Measurements from ENCODE around the gene ZBTB16. TPM values are rescaled to one million over a fixed set of nuclear protein-coding genes. Genes with fewer than 3 reads are reported as not detected.

ZBTB16 gene
- polyA plus RNA-seq, 1 donor from 2014 or later = 9.7 TPM

DNA sequence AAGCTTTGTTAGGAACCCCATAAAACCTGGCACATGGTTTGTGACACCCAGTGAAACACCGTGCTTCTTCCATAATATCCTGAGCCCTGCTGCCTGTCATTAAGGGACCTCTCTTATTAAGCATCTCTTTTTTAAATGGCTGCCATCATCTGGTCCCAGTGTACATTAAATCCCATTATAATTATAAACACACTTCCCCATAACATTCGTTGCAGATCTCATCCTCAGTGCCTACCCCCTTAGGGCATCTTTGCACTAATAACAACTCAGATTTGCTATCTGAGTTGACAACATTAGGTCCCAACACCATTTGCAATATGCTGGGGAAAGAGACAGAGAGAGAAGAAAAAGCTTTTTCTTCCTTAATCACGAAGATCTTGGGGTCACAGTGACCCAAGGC, 4.7 kb upstream of the ZBTB16 start:
- peaks cover 30% of the 10 kb centered on the region for H3K27me3 Mint-ChIP-seq
- no peaks in the 10 kb centered on the region for H3K36me3 Mint-ChIP-seq
- H3K27ac Mint-ChIP-seq = no peak overlapping the region
- H3K4me1 Mint-ChIP-seq = peaks cover 0 to 5% (median 1%) of the 10 kb centered on the region in 3 donors
- H3K9me3 Mint-ChIP-seq = no peaks in the 10 kb centered on the region
- H3K4me3 Mint-ChIP-seq = no peak overlapping the region

DNA sequence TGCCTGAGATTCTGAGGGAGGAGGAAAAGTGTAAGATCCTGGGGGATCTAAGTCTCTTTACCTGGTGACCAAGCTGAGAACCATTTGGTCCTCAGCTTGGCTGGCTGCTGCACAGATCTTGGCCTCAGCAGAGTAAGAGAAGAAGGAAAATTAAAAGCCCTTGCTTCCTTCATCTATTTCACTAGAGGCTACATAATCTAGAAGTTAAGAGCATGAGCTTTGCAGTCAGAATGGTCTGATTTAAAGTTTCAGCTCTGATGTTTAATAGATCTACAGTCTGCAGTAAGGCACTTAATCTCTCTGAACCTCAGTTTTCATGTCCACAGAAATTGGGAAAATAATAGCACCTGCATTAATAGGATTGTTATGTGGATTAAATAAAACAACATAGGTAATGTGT, 3.1 kb upstream of the ZBTB16 start:
- Mint-ChIP-seq H3K4me3 (peak overlapping the region in 1 of 4 donors; percentile 2), H3K4me1 (peaks cover 0 to 5% (median 5%) of the 10 kb centered on the region in 3 donors), H3K9me3 (no peaks in the 10 kb centered on the region), H3K36me3 (no peaks in the 10 kb centered on the region), H3K27ac (no peak overlapping the region), H3K27me3 (peaks cover 35% of the 10 kb centered on the region)

DNA sequence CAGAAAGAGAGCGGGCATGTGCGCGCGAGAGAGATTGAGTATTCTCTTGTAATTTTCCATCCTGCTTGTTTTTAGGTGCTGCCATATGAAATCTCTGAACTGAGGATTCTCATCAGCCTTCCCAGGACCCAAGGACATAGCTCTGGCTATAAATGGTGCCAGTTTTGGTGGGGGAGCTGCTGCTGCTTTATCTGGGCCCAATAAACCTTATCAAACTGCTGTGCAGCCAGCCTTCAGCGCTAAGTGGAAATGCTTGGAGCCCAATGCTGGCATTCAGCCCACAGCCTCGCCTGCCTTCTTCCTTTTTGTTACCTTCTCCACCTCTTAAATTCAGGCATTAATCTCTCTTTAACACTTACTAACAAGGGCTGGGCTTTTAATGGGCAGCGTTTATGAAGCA, 2.4 kb upstream of the ZBTB16 start:
- peak overlapping the region in 1 of 4 donors; percentile 30 for H3K4me3 Mint-ChIP-seq
- H3K9me3 Mint-ChIP-seq = no peaks in the 10 kb centered on the region
- H3K4me1 Mint-ChIP-seq = peaks cover 0 to 8% (median 5%) of the 10 kb centered on the region in 3 donors
- H3K27ac Mint-ChIP-seq = no peak overlapping the region
- no peaks in the 10 kb centered on the region for H3K36me3 Mint-ChIP-seq
- peaks cover 41% of the 10 kb centered on the region for H3K27me3 Mint-ChIP-seq

DNA sequence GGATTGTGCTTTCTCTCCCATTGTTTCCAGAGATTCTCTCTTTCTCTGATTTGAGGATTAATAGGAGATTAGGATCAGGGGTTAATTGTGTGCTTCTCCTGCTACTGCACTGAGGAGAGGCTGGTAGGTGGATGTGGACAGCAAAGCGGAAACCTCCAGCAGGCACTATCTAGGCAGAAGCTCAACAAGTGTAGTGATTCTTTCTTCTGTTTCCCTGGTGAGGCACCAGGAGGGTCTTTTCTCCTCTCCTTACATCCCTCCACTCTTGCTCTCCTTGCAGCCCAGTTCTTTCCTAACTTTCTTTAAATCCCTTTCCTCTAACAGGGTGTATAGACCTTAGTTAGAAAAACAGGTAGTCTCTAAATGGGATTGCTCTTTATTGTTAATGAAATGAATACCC, 1.9 kb upstream of the ZBTB16 start:
- H3K4me3 Mint-ChIP-seq = peak overlapping the region in 2 of 4 donors; percentile 30 to 61
- H3K36me3 Mint-ChIP-seq = no peaks in the 10 kb centered on the region
- H3K27me3 Mint-ChIP-seq = peaks cover 42% of the 10 kb centered on the region
- no peak overlapping the region for H3K27ac Mint-ChIP-seq
- H3K4me1 Mint-ChIP-seq = peaks cover 0 to 8% (median 5%) of the 10 kb centered on the region in 3 donors
- no peaks in the 10 kb centered on the region for H3K9me3 Mint-ChIP-seq

DNA sequence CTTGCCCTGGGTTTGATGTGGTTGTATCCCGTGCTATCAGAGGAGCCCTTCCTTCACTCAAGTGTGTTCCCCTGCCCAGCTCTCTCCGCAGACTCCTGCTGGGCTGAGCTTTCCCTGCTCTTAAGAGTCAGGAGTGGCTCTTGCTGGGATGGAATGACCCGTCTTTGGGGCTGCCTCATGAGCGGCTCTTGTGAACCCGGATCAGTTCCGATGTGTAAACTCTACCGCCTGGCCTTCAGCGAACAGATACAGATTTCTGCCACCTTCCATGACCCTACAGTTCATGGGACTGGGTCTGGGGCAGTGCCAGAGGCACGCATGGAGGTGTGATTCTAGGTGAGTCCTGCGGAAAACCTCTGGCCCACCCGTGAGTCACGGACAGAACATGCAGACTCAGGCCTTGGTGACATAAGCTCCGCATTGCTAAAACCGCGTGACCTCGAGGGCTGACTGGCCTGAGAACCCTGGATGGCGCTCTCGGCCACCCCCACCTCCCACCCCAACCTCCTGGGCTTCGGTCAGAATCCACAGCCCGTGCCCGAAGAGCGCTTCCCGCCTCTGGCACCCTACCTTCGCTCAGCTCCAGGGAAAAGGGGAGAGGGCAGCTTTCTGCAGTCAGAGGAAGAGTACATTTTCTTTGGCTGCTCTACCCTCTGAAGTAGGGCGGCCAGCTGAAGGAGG, 1.3 kb upstream of the ZBTB16 start:
- Mint-ChIP-seq H3K9me3 (no peaks in the 10 kb centered on the region), H3K27ac (no peak overlapping the region), H3K36me3 (no peaks in the 10 kb centered on the region), H3K27me3 (peaks cover 42% of the 10 kb centered on the region), H3K4me1 (peaks cover 0 to 8% (median 5%) of the 10 kb centered on the region in 3 donors), H3K4me3 (peak overlapping the region; percentile 17 to 92 (median 46))

DNA sequence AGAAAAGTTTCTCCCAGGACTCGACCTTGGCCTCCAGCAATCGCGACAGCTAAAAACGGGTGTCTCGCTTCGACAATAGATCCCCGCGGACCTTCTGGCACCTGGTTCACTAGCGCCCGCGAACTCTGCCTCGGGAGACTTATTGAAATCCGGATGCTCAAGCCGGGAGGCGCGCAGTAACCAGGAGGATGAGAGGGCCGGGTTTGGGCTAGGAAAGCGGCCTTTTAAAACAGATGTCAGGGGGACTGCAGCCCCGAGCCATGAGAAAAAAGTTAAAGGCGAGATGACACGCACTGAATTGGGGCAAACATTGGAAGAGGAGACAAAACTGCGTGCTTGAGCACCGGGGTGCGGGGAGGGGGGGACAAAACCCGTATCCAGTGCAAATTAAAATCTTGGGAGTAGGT, 637 bp upstream of the ZBTB16 start:
- Mint-ChIP-seq H3K27ac (no peak overlapping the region), H3K27me3 (peaks cover 42% of the 10 kb centered on the region), H3K4me3 (peak overlapping the region; percentile 62 to 92 (median 68)), H3K9me3 (no peaks in the 10 kb centered on the region), H3K4me1 (peaks cover 0 to 8% (median 5%) of the 10 kb centered on the region in 3 donors), H3K36me3 (no peaks in the 10 kb centered on the region)

DNA sequence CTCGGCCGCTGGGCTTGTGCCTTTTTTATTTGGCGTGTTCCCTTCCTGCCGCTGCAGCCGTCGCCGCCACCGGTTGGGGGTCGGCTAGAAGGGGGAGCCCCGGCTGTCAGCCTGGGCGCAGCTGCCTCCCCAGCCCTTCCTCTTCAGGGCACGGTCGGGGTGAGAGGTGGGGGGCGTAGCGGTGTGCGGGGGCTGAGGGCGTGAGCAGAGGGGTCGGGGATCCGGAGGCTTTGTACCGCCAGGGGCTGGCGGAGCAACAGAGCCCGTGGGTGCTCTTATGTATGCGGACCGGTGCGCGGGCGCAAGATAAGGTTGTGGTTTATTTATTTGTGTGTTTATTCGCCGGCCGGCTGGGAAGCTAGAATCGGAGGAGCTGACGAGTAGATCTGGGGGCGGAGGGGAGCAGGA, 477 bp downstream of the ZBTB16 start:
- no peaks in the 10 kb centered on the region for H3K36me3 Mint-ChIP-seq
- H3K27me3 Mint-ChIP-seq = peaks cover 42% of the 10 kb centered on the region
- peak overlapping the region; percentile 88 to 94 (median 92) for H3K4me3 Mint-ChIP-seq
- no peak overlapping the region for H3K27ac Mint-ChIP-seq
- H3K4me1 Mint-ChIP-seq = peaks cover 0 to 8% (median 5%) of the 10 kb centered on the region in 3 donors
- H3K9me3 Mint-ChIP-seq = no peaks in the 10 kb centered on the region

DNA sequence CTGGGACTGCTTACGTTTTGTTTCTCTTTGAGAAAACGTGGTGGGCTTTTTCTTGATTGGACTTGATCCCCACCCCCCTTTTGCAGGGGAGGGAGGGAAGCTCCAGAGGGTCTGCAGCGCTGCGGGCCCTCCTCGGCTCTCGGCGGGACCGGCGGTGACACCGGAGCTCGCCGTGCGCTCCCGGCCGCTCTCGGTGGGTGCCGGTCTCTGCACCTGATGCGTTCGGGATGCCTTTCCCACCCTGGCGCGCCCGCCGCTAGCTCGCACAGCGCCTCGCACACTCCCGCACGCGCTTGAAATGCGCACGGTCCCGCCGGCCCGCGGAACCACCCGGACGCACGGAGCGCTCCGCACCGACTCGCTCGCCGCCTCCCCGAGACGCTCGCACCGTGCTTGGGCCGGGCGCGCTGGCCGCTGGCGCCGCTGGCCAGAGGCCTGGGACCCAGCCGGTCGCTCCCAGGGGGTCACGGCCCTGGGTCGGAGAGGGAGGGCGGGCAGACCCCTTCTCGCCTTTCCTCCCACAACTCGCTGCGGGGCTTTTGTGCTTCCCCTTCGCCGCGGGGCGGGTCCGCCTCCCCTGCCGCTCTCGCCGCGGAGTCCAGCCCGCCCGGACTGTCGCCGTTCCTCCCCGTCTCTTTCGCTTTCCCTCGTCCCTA, 1.0 kb downstream of the ZBTB16 start:
- H3K4me1 Mint-ChIP-seq = peaks cover 0 to 8% (median 5%) of the 10 kb centered on the region in 3 donors
- H3K4me3 Mint-ChIP-seq = peak overlapping the region; percentile 88 to 94 (median 92)
- no peaks in the 10 kb centered on the region for H3K9me3 Mint-ChIP-seq
- peaks cover 42% of the 10 kb centered on the region for H3K27me3 Mint-ChIP-seq
- peak overlapping the region in 1 of 3 donors; percentile 85 for H3K27ac Mint-ChIP-seq
- no peaks in the 10 kb centered on the region for H3K36me3 Mint-ChIP-seq

DNA sequence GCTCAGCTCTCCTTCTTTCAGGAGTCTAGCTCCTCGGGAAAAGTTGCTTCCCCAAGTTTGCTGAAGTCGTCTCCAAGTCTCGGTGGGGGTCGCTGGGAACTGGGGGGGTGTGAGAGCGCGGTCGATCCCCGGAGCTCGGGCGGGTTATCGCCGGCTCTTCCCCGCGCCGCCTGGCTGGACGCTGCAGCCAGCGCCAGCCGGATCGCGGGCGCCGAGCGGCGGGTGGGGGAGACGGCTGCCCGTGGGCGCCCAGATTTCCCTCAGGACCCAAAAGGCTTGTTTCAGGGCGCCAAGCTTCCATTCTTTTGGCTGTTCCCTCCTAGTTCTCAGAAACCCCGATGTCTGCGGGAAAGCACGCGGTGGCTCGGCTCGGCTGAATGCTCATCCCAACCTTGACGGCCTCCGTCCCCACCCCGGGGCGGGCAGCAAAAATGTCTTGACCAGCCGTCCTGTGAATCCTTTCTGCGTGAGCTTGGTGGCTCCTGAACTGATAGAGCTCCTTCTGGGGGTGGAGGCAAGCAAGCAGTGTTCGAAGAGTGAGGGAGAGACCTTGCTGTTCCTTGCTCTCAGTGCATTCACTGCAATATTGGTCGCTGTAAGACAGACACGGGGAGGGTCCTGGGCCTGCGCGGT, 1.7 kb downstream of the ZBTB16 start:
- H3K4me1 Mint-ChIP-seq = peaks cover 0 to 8% (median 5%) of the 10 kb centered on the region in 3 donors
- no peaks in the 10 kb centered on the region for H3K36me3 Mint-ChIP-seq
- H3K27ac Mint-ChIP-seq = peak overlapping the region in 1 of 3 donors; percentile 85
- peak overlapping the region; percentile 75 to 93 (median 90) for H3K4me3 Mint-ChIP-seq
- H3K9me3 Mint-ChIP-seq = no peaks in the 10 kb centered on the region
- H3K27me3 Mint-ChIP-seq = peaks cover 42% of the 10 kb centered on the region

DNA sequence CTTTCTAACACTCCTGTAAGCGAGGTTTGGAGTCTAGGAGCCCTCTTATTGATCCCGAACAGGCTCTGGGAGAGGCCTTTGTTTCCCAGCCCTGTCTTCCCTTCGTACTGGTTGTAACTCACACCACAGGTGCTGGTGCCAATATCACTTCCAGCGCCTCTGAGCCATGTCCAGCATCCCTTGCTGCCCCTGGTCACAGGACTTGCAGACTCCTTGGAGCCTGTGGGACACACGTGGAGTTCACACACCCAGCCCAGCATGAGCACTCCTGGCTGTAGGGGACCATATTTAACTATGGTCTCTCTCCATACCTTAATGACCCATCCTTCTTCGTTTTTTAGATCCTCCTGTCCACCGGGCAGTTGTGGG, 2.2 kb downstream of the ZBTB16 start:
- H3K36me3 Mint-ChIP-seq = no peaks in the 10 kb centered on the region
- H3K4me3 Mint-ChIP-seq = peak overlapping the region; percentile 75 to 93 (median 88)
- H3K27me3 Mint-ChIP-seq = peaks cover 42% of the 10 kb centered on the region
- H3K9me3 Mint-ChIP-seq = no peaks in the 10 kb centered on the region
- peak overlapping the region in 1 of 3 donors; percentile 85 for H3K27ac Mint-ChIP-seq
- H3K4me1 Mint-ChIP-seq = peaks cover 0 to 8% (median 5%) of the 10 kb centered on the region in 3 donors

DNA sequence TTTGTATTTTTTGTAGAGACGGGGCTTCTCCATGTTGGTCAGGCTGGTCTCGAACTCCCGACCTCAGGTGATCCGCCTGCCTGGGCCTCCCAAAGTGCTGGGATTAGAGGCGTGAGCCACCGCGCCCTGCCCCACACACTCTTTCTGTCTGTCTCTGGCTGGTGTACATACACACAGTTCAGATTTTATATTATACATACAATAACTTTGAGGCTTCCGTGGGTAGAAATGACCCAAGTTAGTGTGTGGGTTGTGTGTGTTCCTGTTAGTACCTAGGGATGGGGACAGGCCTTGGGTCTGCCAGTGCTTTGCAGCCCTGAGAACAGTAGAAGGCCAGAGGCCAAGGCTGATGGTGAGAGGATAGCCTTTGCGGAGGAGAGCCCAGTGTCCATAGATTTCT, 2.8 kb downstream of the ZBTB16 start:
- Mint-ChIP-seq H3K27ac (peak overlapping the region in 1 of 3 donors; percentile 72), H3K4me1 (peaks cover 0 to 8% (median 5%) of the 10 kb centered on the region in 3 donors), H3K9me3 (no peaks in the 10 kb centered on the region), H3K27me3 (peaks cover 37% of the 10 kb centered on the region), H3K36me3 (no peaks in the 10 kb centered on the region), H3K4me3 (peak overlapping the region in 3 of 4 donors; percentile 61 to 93 (median 89))

DNA sequence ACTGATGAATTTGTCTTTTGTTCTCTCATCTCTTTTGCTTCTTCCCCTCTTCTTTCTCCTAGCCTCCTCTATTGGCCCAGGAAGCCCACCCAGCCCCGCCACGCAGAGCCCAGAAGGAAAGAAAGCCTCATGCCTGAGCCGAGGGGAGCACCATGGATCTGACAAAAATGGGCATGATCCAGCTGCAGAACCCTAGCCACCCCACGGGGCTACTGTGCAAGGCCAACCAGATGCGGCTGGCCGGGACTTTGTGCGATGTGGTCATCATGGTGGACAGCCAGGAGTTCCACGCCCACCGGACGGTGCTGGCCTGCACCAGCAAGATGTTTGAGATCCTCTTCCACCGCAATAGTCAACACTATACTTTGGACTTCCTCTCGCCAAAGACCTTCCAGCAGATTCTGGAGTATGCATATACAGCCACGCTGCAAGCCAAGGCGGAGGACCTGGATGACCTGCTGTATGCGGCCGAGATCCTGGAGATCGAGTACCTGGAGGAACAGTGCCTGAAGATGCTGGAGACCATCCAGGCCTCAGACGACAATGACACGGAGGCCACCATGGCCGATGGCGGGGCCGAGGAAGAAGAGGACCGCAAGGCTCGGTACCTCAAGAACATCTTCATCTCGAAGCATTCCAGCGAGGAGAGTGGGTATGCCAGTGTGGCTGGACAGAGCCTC, 3.8 kb downstream of the ZBTB16 start:
- H3K27me3 Mint-ChIP-seq = peaks cover 27% of the 10 kb centered on the region
- no peak overlapping the region for H3K4me3 Mint-ChIP-seq
- peaks cover 0 to 7% (median 5%) of the 10 kb centered on the region in 3 donors for H3K4me1 Mint-ChIP-seq
- no peak overlapping the region for H3K27ac Mint-ChIP-seq
- no peaks in the 10 kb centered on the region for H3K36me3 Mint-ChIP-seq
- H3K9me3 Mint-ChIP-seq = no peaks in the 10 kb centered on the region

DNA sequence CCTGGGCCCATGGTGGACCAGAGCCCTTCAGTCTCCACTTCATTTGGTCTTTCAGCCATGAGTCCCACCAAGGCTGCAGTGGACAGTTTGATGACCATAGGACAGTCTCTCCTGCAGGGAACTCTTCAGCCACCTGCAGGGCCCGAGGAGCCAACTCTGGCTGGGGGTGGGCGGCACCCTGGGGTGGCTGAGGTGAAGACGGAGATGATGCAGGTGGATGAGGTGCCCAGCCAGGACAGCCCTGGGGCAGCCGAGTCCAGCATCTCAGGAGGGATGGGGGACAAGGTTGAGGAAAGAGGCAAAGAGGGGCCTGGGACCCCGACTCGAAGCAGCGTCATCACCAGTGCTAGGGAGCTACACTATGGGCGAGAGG, 4.3 kb downstream of the ZBTB16 start:
- no peak overlapping the region for H3K27ac Mint-ChIP-seq
- H3K9me3 Mint-ChIP-seq = no peaks in the 10 kb centered on the region
- H3K4me3 Mint-ChIP-seq = no peak overlapping the region
- peaks cover 23% of the 10 kb centered on the region for H3K27me3 Mint-ChIP-seq
- no peaks in the 10 kb centered on the region for H3K36me3 Mint-ChIP-seq
- H3K4me1 Mint-ChIP-seq = peaks cover 0 to 7% (median 4%) of the 10 kb centered on the region in 3 donors

DNA sequence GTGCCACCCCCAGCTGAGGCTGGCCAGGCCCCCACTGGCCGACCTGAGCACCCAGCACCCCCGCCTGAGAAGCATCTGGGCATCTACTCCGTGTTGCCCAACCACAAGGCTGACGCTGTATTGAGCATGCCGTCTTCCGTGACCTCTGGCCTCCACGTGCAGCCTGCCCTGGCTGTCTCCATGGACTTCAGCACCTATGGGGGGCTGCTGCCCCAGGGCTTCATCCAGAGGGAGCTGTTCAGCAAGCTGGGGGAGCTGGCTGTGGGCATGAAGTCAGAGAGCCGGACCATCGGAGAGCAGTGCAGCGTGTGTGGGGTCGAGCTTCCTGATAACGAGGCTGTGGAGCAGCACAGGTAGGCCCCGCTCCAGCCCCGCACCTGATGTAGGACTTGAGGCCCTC, 4.7 kb downstream of the ZBTB16 start:
- H3K27me3 Mint-ChIP-seq = peaks cover 20% of the 10 kb centered on the region
- peaks cover 0 to 7% (median 0%) of the 10 kb centered on the region in 3 donors for H3K4me1 Mint-ChIP-seq
- H3K36me3 Mint-ChIP-seq = no peaks in the 10 kb centered on the region
- H3K9me3 Mint-ChIP-seq = no peaks in the 10 kb centered on the region
- no peak overlapping the region for H3K27ac Mint-ChIP-seq
- peak overlapping the region in 1 of 4 donors; percentile 51 for H3K4me3 Mint-ChIP-seq

DNA sequence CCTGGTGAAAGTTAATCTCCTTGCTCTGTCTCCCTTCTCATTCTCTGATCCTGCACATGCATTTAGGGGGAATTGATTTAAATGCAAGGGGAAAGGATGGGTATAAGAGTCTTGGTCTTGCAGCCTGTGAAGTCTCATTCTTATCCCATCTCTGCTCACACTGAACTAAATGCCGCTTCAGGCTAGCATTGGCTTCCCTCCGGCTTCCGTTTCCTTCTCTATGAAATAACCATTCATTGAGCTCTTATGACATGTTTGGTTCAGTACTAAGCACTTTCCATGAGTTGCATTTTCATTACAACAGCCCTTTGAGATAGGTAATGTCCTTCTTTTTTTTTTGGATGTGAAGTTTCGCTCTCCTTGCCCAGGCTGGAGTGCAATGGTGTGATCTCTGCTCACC, 5.6 kb downstream of the ZBTB16 start:
- no peak overlapping the region for H3K27ac Mint-ChIP-seq
- H3K27me3 Mint-ChIP-seq = peaks cover 15% of the 10 kb centered on the region
- no peak overlapping the region for H3K4me3 Mint-ChIP-seq
- no peaks in the 10 kb centered on the region for H3K9me3 Mint-ChIP-seq
- peaks cover 0 to 6% (median 0%) of the 10 kb centered on the region in 3 donors for H3K4me1 Mint-ChIP-seq
- H3K36me3 Mint-ChIP-seq = no peaks in the 10 kb centered on the region

Data from IgD-negative memory B cell (primary cell).